Coronary artery (tissue), 2 donors: Measurements from ENCODE around the gene TBC1D4.

Experiments used
- DNase-seq: peaks from one replicate; pipeline ENCODE4 v3.0.0-alpha.2; 2017; ENCODE audit warnings: low spot score
- H3K27ac ChIP-seq, 2 donors: fragments of 200-600 bp; sonication (generic); one replicate each; pipeline ENCODE4 v1.5.1; 2016 to 2019
- H3K4me3 ChIP-seq: fragments of 200-600 bp; sonication (generic); 2 replicates; pipeline ENCODE4 v1.5.1; 2016; ENCODE audit warnings: mild to moderate bottlenecking, moderate library complexity
- CTCF ChIP-seq: fragments of 200-600 bp; sonication (generic); IDR thresholded peaks from one replicate; pipeline ENCODE4 v1.5.1; 2019; ENCODE audit warnings: antibody characterized with exemption

The TBC1D4 gene

GRCh38 chr13:75478659-75479058 is 3.3 kb downstream of the TBC1D4 start:
- DNase-seq: no peak
- TF ChIP-seq CTCF: no peak
- H3K4me3 ChIP-seq: no peak overlapping the region
- no peak overlapping the region for H3K27ac ChIP-seq

- DNase-seq: no peak
- H3K4me3 ChIP-seq: no peak overlapping the region
- H3K27ac ChIP-seq: no peak overlapping the region
- TF ChIP-seq CTCF: no peak
Measured at GRCh38 chr13:75474956-75475355, 7.0 kb downstream of the TBC1D4 start.

- TF ChIP-seq CTCF: no peak
- no peak overlapping the region for H3K4me3 ChIP-seq
- DNase-seq: no peak
- H3K27ac ChIP-seq: no peak overlapping the region
Measured at GRCh38 chr13:75473468-75473867, 8.5 kb downstream of the TBC1D4 start.

- Histone ChIP-seq H3K27ac (no peak overlapping the region), H3K4me3 (no peak overlapping the region)
- TF ChIP-seq CTCF: no peak
- DNase-seq: no peak
Measured at GRCh38 chr13:75470676-75471075, 11.3 kb downstream of the TBC1D4 start.

- no peak for TF ChIP-seq CTCF
- no peak overlapping the region for H3K27ac ChIP-seq
- no peak for DNase-seq
- no peak overlapping the region for H3K4me3 ChIP-seq
Measured at GRCh38 chr13:75469047-75469446, 12.9 kb downstream of the TBC1D4 start.

GRCh38 chr13:75468602-75469001 is 13.4 kb downstream of the TBC1D4 start:
- no peak for TF ChIP-seq CTCF
- DNase-seq: no peak
- Histone ChIP-seq H3K27ac (no peak overlapping the region), H3K4me3 (no peak overlapping the region)

GRCh38 chr13:75468098-75468497 is 13.9 kb downstream of the TBC1D4 start:
- TF ChIP-seq CTCF: no peak
- Histone ChIP-seq H3K27ac (peak overlapping the region in 1 of 2 donors; percentile 3), H3K4me3 (no peak overlapping the region)
- no peak for DNase-seq
